AML-193 (cell line): ENCODE measurements around the gene CCDC107.
"Not testable (repeated sequence)": the region's sequence is repeated elsewhere in the genome, so short reads cannot be mapped to it uniquely, and the experiment has no call there.

ENCODE experiments used
- DNase-seq, 2 experiments: peaks; one replicate each; lab custom pipeline; 2025; lab: John Stamatoyannopoulos, UW

The CCDC107 gene, protein sequence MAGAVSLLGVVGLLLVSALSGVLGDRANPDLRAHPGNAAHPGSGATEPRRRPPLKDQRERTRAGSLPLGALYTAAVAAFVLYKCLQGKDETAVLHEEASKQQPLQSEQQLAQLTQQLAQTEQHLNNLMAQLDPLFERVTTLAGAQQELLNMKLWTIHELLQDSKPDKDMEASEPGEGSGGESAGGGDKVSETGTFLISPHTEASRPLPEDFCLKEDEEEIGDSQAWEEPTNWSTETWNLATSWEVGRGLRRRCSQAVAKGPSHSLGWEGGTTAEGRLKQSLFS

DNA sequence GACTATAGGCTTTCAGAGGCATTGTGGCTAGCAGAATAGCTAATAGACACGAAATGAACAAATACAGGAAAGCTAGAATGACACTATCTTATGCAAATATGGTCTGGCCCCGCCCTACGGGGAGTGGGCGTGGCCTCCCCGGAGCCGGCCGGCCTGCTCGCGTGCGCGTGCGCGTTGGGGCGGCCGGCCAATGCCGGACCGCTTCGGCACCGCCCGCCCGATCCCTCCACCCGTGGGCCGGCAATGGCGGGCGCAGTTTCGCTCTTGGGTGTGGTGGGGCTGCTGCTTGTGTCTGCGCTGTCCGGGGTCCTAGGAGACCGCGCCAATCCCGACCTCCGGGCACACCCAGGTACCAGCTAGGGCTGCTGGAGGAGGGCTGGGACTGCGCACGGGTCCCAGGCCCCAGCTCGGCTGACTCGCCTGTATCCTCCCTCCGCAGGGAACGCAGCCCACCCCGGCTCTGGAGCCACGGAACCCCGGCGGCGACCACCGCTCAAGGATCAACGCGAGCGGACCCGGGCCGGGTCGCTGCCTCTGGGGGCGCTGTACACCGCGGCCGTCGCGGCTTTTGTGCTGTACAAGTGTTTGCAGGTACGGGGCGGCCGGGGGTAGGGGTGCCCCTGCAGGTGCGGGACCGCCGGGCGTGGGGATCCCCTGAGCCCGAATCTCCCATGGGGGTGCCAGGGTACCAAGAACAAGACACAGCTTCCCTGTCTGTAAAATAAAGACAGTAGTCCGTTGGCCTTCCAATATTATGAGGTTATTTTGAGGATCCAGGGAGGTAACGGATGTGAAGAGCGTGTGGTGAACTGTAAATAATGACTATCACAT lies at the start of gene CCDC107:
CCDC107 (plus strand) TSS at position 156 of the 831 bp plus-strand sequence; CDS start at position 244, 88 bp downstream.
- peak; percentile 59 to 83 for DNase-seq

DNA sequence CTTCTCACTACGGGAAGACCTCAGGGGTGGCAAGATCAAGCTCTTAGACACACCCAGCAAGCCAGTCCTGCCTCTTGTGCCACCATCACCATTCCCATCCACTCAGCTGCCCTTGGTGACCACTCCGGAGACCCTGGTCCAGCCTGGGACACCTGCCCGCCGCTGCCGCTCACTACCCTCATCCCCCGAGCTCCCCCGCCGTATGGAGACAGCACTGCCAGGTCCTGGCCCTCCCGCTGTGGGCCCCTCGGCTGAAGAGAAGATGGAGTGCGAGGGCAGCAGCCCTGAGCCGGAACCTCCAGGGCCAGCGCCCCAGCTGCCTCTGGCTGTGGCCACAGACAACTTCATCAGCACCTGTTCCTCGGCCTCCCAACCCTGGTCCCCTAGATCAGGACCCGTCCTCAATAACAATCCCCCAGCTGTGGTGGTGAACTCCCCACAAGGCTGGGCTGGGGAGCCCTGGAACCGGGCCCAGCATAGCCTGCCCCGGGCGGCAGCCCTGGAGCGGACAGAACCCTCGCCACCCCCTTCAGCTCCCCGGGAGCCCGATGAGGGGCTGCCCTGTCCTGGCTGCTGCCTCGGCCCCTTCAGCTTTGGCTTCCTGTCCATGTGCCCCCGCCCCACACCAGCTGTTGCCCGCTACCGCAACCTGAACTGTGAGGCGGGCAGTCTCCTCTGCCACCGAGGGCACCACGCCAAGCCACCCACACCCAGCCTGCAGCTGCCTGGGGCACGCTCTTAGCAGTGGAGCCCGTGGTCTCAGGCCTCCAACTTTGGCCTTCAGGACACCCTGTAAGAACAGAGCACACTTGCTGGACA lies 48.9 kb upstream of the CCDC107 start:
- no peak for DNase-seq

DNA sequence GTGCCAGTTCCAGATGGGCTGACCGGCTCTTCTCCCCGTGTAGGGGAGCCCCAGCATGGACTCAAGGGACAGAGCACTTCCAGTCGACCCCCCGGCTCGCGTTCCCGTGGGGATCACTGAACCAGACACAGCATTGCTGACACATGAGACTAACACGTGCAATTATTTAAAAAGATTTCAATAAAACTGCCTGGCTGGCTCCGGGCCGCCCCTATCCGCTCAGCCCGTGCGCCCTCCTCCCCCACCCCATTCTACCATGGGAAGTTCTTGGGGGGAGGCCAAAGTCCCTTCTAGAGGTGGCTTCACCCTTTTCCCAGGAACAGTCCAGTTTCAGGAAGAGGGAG lies 48.3 kb upstream of the CCDC107 start:
- DNase-seq, result no peak

DNA sequence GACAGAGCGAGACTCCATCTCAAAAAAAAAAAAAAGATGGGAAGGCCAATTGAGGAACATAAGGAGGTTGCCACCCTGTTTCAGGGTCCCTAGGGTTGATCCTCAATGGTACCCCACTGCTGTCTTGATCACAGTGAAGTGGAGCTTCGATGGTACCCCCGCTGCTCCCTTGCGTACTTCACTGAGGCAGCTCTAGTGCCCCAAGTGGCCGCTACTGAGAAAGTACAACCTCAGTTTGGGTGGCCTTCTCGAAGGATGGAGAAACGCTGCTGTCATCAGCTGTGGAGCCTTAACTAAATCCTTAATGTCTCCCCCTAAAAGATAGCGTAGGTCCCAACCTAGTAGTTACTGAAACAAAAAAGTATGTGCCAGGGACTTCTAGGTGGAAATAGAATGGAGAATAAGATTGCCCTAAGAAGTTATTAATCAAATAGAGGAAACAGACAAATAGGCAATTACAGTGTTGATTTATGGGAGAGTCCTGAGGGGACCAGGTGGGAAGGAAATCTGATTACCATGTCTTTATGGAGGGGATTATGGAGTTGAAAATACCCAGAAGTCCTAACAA lies 46.8 kb upstream of the CCDC107 start:
- DNase-seq, result peak; percentile 17 to 19

DNA sequence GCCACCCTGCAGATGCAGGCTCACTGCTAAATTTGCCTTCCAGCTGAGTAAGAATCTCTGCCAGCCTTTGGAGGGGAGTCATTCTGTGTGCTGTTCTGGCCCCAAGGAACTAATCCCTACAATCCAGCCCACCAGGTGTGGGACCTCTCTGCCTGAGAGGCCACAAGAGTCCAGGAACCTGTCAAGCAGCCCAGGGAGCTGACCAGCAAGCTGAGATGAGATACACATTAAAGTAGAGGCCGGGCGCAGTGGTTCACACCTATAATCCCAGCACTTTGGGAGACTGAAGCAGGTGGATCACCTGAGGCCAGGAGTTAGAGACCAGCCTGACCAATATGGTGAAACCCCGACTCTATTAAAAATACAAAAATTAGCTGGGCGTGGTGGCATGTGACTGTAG lies 46.0 kb upstream of the CCDC107 start:
- not testable (repeated sequence) for DNase-seq

DNA sequence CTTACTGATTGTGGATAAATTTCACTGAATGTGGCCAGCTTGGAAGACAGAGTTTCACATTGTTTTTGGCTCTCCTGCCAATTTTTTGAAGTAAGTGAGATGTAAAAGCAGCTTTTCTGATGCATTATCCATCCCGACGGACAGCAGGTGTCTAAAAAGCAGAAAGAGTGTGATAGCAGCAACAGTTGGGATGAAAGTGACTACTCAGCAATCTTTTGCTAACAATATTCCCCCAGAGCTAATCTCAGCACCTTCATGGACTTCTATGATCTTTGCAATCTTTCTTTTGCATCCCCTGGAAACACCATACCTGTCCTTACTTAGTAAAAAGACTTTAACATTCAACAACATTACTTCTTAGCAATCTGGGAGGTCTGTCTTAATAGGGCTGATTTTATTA lies 45.2 kb upstream of the CCDC107 start:
- DNase-seq, result no peak

DNA sequence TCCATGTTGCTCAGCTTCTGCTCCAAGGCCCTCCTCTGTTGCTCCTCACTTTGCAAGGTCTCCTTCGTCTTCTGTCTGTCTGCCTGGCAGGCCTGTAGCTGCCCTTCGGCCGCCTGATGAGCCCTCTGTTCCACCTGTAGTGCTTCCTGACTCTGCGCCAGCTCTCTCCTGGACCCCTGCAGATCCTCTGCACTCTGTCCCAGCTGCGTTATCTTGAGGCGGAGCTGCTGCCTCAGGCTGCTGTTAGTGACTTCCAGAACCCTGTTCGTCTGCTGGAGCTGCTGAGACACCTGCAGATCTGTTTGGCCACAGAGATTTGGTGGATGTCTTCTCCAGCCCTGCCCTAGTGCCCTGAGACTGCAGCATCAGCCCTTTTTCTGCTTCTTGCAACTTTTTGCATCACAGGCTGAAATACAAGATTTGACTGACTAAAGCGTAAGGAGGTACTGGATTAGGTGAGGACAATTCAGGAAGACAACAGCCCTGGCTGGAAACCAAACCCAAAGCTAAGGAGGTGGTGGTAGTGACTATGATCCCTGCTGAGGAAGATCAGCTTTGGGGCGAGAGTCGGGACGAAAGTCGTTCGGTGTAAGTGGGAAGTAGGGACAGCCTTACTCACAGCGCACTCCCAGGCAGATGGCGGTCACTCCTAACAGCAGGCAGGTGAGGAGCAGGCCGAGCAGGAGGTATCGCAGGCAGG lies 42.0 kb upstream of the CCDC107 start:
- no peak for DNase-seq

DNA sequence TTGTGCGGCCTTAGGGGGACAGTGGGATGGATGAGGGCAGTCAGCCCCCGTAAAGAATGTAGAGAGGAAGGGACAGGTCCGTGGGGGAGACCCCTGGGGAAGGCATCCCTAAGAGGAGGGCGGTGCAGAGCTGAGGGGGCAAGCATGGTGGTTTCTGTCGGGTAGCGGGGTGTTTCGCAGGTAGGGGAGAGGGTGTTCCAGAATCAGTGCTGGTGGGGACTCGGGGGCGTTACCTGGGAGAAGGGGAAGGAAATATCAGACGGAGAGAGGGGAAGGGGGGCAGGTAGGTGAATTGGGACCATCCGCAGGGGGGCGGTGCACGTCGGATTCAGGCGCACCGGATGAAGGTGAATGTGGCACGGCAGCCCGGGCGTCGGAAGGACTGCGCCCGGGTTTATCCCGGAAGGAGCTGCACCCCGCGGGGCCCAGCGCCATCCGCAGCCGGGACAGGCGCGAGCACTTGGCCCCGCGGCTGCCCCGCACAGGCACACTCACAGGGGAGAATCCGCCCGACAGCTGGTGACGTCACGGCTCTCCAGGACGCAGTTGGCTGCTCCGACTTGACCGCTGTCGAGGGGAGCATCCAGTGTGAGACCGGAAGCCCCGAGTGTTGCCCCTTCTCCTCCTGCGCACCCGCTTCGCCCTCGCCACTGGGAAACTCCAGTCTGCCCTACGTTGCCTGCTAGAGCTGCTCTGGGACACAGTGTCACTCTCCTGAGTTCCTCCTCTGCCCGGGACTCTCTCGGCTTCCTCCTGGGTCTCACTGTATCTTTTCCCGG lies 41.2 kb upstream of the CCDC107 start:
- DNase-seq, result no peak

DNA sequence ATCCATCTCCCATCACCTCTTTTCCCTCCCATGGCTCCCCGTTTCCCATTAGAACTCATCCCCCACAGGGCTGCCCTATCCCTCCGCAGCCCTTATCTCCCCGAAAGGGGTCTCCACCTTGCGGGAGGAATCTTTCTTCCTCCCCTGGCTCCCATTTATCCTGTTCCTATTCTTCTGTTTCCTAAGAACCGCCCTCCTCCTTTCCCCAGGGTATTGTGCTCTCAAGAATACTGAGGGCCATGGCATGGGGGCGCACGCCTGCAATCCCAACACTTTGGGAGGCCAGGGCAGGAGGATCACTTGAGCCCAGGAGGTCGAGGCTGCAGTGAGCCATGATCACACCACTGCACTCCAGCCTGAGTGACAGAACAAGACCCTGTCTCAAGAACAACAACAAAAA lies 40.5 kb upstream of the CCDC107 start:
- DNase-seq, result no peak

DNA sequence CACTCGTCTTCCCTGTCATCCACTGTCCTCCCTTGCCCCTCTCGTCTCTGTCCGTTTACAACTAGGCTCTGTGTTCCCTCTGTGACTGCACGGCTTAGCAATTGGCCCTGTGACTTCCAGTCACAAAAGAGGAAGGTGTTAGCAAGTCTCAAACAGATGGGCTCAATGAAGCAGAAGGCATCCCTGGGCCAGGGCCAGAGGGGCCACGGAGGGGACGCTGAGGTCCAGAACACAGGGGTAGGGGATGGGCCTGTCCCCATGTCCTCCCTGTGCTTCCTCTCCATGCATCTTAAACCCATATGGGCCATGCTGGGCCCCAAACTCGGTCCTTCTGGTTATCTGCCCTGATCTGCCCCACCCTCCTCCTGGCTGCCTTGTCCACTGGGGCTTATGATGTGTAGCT lies 39.8 kb upstream of the CCDC107 start, which contains the start of gene CD72:
CD72 (minus strand) TSS at position 89 of the 403 bp plus-strand sequence. CDS start 110 bp downstream, outside the sequence.
- DNase-seq, result no peak

DNA sequence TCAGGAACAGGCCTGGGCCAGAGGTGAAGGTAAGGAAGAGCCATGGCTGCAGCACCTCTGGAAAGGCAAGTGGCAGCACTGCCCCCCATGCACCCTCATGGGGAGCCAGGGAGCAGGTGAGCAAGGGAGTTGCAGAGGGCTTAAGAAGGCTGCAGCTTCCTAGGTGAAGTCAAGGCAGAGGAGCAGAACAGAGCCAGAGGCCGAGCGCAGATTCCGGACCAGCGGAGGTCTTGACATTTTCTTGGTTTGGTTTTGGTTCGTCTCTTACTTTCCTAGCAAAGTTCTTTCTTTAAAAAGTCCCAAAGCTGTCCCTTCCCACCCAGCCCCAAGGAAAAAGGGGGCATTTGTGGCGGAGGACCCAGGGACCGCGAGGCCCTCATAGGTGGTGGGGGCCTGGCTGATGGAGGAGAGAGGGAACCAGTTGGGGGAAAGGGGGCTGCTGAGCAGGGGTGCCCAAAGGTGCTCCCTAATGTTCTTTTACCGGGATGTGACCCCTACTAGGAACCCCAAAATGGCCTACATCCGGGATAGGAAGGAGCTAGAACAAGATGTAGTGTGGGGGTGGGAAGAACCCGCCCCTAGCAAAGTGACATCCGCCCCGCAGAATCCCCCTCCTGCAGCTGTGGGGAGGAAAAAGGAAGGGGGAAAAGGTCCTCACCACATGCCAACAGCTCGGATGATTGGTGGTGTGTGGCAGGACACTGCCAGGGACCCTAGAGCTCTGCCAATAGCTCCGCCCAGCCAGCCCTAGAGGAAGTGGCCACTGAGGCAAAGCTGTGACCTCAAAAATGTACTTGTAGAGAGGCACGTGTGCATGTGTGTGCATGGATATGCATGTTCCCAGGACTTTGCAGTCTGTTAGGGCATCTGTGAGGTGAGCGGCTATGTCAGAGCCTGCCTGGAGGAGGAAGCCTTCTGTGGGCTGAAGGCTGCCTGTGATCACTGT lies 39.0 kb upstream of the CCDC107 start:
- no peak for DNase-seq

DNA sequence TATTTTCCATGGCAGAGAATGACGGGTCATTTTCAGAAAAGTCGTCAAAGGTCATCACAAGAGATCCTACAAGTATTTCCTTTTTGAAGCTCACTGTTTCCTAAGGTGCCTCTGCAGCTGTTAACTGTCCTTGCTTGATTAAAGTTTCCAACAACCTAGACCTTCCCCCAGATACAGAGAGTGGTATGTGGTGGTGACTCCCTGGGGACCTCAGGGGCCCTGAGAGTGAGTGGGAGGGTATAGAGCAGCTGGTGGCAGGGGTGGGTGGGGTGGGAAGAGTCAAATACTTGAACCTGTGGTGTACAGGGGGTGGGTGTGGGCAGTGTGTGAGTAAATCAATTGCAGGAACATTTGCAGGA lies 38.3 kb upstream of the CCDC107 start:
- no peak for DNase-seq

DNA sequence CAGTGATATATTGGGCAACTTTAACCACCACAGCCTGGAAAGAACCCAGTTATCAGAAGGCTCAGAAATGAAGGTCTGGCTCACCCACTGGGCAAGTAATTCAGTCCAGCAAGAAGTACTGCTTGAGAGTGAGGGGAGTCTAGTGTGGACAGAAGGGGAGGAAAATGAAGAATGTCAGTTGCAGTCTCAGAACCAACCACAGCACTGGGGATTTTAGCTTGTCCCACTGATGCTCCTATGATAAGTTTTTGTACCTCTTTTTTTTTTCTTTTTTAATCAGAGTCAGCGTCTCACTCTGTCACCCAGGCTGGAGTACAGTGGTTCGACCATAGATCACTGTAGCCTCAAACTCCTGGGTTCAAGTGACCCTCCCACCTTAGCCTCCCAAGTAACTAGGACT lies 30.5 kb upstream of the CCDC107 start:
- no peak for DNase-seq

DNA sequence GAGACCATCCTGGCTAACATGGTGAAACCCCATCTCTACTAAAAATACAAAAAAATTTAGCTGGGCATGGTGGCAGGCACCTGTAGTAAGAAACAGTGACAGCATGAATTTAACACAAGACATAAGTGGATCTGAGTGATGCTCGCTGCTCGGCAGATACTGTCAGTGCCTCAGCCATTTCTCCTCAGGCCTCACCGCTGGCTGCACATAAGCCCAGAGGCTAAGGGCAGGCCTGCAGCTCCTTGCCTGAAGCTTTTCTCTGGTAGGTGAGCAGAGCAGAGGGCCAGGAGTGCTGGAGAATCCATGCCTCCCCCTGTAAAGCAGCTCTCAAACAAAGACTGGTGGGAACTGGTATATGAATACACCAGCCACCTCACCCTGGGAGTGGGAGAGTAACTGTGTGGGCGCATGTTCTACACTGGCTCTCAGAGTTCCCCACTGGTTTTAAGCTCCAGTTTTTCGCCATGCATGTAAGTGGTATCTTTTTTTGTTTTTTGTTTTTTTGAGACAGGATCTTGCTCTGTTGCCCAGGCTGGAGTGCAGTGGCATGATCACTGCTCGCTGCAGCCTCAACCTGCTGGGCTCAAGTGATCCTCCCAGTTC lies 29.6 kb upstream of the CCDC107 start:
- no peak for DNase-seq

DNA sequence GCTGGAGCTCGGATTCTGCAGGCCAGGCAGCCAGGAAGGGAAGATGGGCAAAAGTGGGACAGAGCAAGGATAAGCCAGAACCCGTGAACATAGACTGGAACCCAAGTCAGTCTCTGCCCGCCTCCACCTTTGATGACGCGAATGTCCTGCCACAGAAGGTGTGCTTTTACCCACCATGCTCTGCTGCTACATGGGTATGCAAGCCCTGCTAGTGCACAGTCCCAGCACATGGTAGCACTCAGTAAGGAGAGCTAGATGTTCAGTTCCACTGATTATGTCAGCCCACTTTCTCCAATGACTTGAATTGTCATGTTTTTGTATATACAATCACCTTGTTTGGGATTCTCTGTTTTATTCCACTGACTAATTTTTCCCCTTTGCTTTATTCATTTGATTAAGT lies 28.5 kb upstream of the CCDC107 start:
- DNase-seq, result no peak

DNA sequence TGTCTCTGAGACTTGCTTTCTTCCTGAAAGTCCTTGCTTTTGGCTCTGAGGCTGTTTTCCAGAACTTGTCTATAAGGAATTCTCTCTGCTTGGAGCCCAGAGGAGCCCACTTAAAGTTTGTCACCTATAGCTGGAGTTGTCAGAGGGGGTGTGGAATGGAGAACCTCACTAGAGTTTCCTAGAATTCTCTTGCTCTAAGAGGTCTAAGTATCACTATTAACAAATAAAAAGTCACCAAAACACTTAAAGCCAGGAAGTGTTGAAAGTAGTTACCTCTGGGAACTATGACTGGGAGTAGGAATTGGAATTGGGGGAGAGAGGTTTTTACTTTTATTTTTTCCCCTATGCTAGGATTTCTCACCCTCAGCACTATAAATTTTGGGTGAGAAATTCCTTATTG lies 22.4 kb upstream of the CCDC107 start:
- no peak for DNase-seq

DNA sequence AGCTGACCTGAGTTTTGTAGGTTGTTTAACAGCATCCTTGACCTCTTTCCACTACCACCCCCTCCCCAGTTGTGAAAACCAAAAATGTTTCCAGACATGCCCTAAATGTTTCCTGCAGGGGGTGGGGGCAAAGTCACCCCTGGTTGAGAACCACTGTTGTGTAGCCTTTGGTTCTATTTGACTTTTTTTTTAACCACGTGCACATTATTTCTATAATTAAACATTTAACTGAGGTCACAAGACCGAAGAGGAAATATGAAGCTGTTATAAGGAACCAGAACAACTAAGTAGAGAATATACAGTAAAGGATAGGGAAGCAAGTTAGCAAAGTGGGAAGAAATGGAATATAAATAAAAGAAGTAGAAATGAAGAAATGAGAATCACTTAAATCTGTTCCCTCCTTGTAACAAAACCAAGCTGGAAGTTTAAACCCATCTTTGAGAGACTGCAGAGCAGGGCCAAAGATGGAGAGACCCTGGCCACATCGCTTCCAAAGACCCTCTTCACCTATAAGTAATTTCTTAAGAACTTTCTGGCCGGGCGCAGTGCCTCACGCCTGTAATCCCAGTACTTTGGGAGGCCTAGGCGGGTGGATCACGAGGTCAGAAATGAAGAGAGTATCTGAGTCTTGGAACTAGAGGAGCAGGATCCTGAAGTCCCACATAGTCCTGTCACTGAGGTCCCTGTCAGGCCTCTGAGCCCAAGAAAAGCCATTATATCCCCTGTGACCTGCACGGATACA lies 21.8 kb upstream of the CCDC107 start:
- no peak for DNase-seq

DNA sequence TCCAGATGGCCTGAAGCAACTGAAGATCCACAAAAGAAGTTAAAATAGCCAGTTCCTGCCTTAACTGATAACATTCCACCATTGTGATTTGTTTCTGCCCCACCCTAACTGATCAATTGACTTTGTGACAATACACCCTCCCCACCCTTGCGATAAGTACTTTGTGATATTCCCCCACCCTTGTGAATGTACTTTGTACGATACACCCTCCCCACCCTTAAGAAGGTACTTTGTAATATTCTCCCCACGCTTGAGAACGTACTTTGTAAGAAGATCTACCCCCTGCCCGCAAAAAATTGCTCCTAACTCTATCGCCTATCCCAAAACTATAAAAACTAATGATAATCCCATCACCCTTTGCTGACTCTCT lies 21.2 kb upstream of the CCDC107 start:
- DNase-seq, result not testable (repeated sequence)
